Gastroesophageal sphincter (tissue), 4 donors: ENCODE measurements around the gene LAP3. TPM values are rescaled to one million over a fixed set of nuclear protein-coding genes. Genes with fewer than 3 reads are reported as not detected.
"Not testable (repeated sequence)": the region's sequence is repeated elsewhere in the genome, so short reads cannot be mapped to it uniquely, and the experiment has no call there.

Source experiments
- ATAC-seq: fragments of 150-250 bp; one replicate; pipeline ENCODE4 v1.9.1; 2016; ENCODE audit warnings: mild to moderate bottlenecking, moderate library complexity
- H3K27ac ChIP-seq, 4 donors: fragments of 200-600 bp; sonication (generic) in 3 of 4; 1 replicate in 3 of 4; 2 replicates in 1 of 4; pipeline ENCODE4 v1.5.1; 2016 to 2019
- H3K27me3 ChIP-seq: fragments of 200-600 bp; sonication (generic); one replicate; pipeline ENCODE4 v1.5.1; 2019
- H3K36me3 ChIP-seq, 2 donors: fragments of 200-600 bp; sonication (generic); one replicate each; pipeline ENCODE4 v1.5.1; 2019; ENCODE audit warnings: control low read depth in 1 of 2
- H3K4me1 ChIP-seq, 3 donors: fragments of 200-600 bp; sonication (generic); 1 replicate in 2 of 3; 2 replicates in 1 of 3; pipeline ENCODE4 v1.5.1; 2016 to 2019; ENCODE audit warnings: control low read depth in 2 of 3
- H3K4me3 ChIP-seq, 2 donors: fragments of 200-600 bp; sonication (generic); one replicate each; pipeline ENCODE4 v1.5.1; 2019; ENCODE audit warnings: mild to moderate bottlenecking in 1 of 2, moderate library complexity in 1 of 2
- H3K9me3 ChIP-seq, 3 donors: fragments of 200-600 bp; sonication (generic); one replicate each; pipeline ENCODE4 v1.5.1; 2017 to 2019; ENCODE audit warnings: control low read depth in 2 of 3
- EP300 ChIP-seq: sonication (generic); formaldehyde crosslinking; IDR thresholded peaks from one replicate; pipeline ENCODE4 v1.6.1; 2017; ENCODE audit warnings: antibody characterized with exemption, mild to moderate bottlenecking
- POLR2A ChIP-seq, 2 donors: fragments of 450-650 bp; IDR thresholded peaks; one replicate each; pipeline ENCODE4 v1.6.1; 2017; ENCODE audit warnings: antibody characterized with exemption in 2 of 2, mild to moderate bottlenecking in 2 of 2, moderate library complexity in 1 of 2
- POLR2AphosphoS5 ChIP-seq: sonication (generic); formaldehyde crosslinking; IDR thresholded peaks from one replicate; pipeline ENCODE4 v1.6.1; 2017; ENCODE audit warnings: antibody characterized with exemption
- WGBS, 2 donors: methylation state at CpG; one replicate each; pipeline ENCODE4 v1.1.5; 2018; ENCODE audit warnings: low coverage in 1 of 2; 5-methylcytosine and 5-hydroxymethylcytosine counted together
- total RNA-seq, 4 donors: library from RNA; depleted of rRNA; stranded (reverse); fragments of >200 nt; gene quantifications; one replicate each; pipeline ENCODE4 v1.1.0, GENCODE V29; 2016
- TF ChIP-seq, protein P1 (sequence below), 4 experiments: fragments of 200-600 bp in 2 of 4; fragments of 450-650 bp in 2 of 4; sonication (generic) in 1 of 4; IDR thresholded peaks; one replicate each; pipeline ENCODE4 v1.5.1; 2017 to 2019; ENCODE audit warnings: antibody characterized with exemption in 4 of 4, mild to moderate bottlenecking in 2 of 4, moderate library complexity in 2 of 4

The LAP3 gene
- total RNA-seq, 4 donors from 2014 or later = 40.8 to 94.2 (median 80.1) TPM

DNA sequence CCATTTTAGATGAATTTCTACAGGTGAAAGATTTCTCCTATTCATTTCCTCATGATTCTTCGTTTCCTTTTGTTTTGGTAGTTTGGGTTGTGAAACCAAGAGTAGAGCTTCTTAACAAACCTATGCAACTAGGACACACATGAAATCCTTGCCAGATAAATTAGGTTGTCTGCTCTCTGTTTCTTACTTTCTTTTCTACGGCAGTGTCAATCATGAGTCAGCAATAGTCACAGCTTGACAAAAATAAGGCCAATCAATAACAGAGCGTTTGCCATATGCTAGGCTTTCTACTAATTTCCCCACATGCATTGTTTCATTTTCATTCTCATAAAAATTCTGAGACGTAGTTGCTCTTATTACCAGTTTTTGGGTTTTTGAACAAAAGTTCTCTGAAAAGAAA lies 41.8 kb upstream of the LAP3 start:
- 78 to 84% methylated on average over 4 of the region's 4 CpGs for WGBS, 2 donors
- H3K27ac ChIP-seq = no peak overlapping the region
- H3K4me1 ChIP-seq = no peaks in the 10 kb centered on the region
- no peak overlapping the region for H3K4me3 ChIP-seq
- no peaks in the 10 kb centered on the region for H3K27me3 ChIP-seq
- no peak for ATAC-seq
- no peaks in the 10 kb centered on the region for H3K36me3 ChIP-seq
- no peaks in the 10 kb centered on the region for H3K9me3 ChIP-seq
- TF ChIP-seq POLR2AphosphoS5 (no peak), POLR2A (IDR thresholded peaks at IDR 0.05) (no peak), EP300 (no peak)
- TF ChIP-seq, protein P1, sequence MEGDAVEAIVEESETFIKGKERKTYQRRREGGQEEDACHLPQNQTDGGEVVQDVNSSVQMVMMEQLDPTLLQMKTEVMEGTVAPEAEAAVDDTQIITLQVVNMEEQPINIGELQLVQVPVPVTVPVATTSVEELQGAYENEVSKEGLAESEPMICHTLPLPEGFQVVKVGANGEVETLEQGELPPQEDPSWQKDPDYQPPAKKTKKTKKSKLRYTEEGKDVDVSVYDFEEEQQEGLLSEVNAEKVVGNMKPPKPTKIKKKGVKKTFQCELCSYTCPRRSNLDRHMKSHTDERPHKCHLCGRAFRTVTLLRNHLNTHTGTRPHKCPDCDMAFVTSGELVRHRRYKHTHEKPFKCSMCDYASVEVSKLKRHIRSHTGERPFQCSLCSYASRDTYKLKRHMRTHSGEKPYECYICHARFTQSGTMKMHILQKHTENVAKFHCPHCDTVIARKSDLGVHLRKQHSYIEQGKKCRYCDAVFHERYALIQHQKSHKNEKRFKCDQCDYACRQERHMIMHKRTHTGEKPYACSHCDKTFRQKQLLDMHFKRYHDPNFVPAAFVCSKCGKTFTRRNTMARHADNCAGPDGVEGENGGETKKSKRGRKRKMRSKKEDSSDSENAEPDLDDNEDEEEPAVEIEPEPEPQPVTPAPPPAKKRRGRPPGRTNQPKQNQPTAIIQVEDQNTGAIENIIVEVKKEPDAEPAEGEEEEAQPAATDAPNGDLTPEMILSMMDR (IDR thresholded peaks at IDR 0.05) = no peak

GRCh38 chr4:17535906-17536305 lies 41.1 kb upstream of the LAP3 start:
- Histone ChIP-seq H3K36me3 (no peaks in the 10 kb centered on the region), H3K9me3 (no peaks in the 10 kb centered on the region), H3K27me3 (no peaks in the 10 kb centered on the region), H3K27ac (no peak overlapping the region), H3K4me1 (no peaks in the 10 kb centered on the region), H3K4me3 (no peak overlapping the region)
- ATAC-seq = no peak
- TF ChIP-seq, protein P1 (IDR thresholded peaks at IDR 0.05) = no peak
- no peak for TF ChIP-seq EP300
- TF ChIP-seq POLR2A (IDR thresholded peaks at IDR 0.05) = no peak
- no peak for TF ChIP-seq POLR2AphosphoS5
- WGBS, 2 donors = 53 to 76% methylated on average over 3 of the region's 3 CpGs

DNA sequence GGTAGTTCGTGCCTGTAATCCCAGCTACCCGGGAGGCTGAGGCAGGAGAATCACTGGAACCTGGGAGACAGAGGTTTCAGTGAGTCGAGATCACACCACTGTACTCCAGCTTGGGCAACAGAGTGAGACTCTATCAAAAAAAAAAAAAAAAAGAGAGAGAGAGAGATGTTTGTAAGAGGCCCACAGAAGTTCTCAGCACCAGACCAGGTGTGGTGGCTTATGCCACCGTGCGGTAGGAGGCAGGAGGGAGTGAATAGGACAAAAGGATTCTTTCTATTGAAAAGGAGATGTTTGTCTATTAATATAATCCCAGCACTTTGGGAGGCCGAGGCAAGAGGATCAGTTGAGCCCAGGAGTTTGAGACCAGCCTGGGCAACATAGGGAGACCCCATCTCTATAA lies 39.9 kb upstream of the LAP3 start:
- not testable (repeated sequence) for H3K36me3 ChIP-seq, H3K9me3 ChIP-seq, H3K4me1 ChIP-seq, H3K4me3 ChIP-seq, ATAC-seq, H3K27me3 ChIP-seq, H3K27ac ChIP-seq
- WGBS, 2 donors = 82% methylated on average over 6 of the region's 6 CpGs; no CpG with 5 or more reads in 1 of the 2 donors

- TF ChIP-seq POLR2A (IDR thresholded peaks at IDR 0.05) = no peak
- TF ChIP-seq, protein P1 (IDR thresholded peaks at IDR 0.05) = no peak
- no peak for TF ChIP-seq POLR2AphosphoS5
- TF ChIP-seq EP300 = no peak
- Histone ChIP-seq H3K27me3 (no peaks in the 10 kb centered on the region), H3K4me3 (no peak overlapping the region), H3K9me3 (no peaks in the 10 kb centered on the region), H3K36me3 (no peaks in the 10 kb centered on the region), H3K27ac (no peak overlapping the region), H3K4me1 (peaks cover 0 to 2% (median 0%) of the 10 kb centered on the region in 3 donors)
- WGBS, 2 donors = 31 to 39% methylated on average over 6 of the region's 6 CpGs
- no peak for ATAC-seq
Measured at GRCh38 chr4:17544205-17544604, 32.8 kb upstream of the LAP3 start.

DNA sequence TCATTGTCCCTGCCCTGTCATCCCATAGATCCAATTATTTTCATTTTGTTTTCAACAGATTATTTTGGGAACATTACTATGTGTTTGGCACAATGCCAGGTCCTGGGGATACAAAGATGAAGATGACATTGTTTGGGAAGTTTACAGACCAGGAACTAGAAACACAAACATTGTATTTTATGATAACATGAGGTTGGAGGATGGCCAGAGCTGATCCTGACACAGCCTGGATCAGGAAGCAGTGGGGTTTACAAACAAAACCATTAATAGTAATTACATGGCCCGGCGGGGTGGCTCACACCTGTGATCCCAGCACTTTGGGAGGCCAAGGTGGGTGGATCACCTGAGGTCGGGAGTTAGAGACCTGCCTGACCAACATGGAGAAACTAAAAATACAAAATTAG lies 32.2 kb upstream of the LAP3 start:
- WGBS, 2 donors = 41% methylated on average over 3 of the region's 3 CpGs; no CpG with 5 or more reads in 1 of the 2 donors
- no peaks in the 10 kb centered on the region for H3K27me3 ChIP-seq
- H3K36me3 ChIP-seq = no peaks in the 10 kb centered on the region
- TF ChIP-seq POLR2A (IDR thresholded peaks at IDR 0.05) = no peak
- TF ChIP-seq, protein P1 (IDR thresholded peaks at IDR 0.05) = no peak
- no peak for TF ChIP-seq POLR2AphosphoS5
- no peak for TF ChIP-seq EP300
- peaks cover 0 to 7% (median 0%) of the 10 kb centered on the region in 3 donors for H3K4me1 ChIP-seq
- H3K9me3 ChIP-seq = no peaks in the 10 kb centered on the region
- H3K4me3 ChIP-seq = no peak overlapping the region
- H3K27ac ChIP-seq = no peak overlapping the region
- no peak for ATAC-seq
